ENCODE measurements around the gene TTC22. TPM values are rescaled to one million over a fixed set of nuclear protein-coding genes. Genes with fewer than 3 reads are reported as not detected.

The TTC22 gene
- total RNA-seq (10 to 100 TPM in 4 of 5 donors, 1 to 10 TPM in 1; 8.4 to 21.0 (median 16.2) TPM), total RNA-seq (1.4 to 25.2 (median 11.5) reads per million in 29 experiments)
- 12.4 TPM for total RNA-seq (2013)

GRCh38 chr1:54800899-54801759 lies at the start of gene TTC22:
Gene TTC22 (minus strand): TSS chr1:54801323. CDS start chr1:54801163, 160 bp downstream.
- peaks cover 0 to 4% of the 10 kb centered on the region in 2 donors for H3K36me3 ChIP-seq (ENCODE audit: control insufficient read depth in 2 of 2, extremely low read depth in 1 of 2, insufficient read depth in 1 of 2, low read length in 1 of 2)
- ATAC-seq (replicated peaks in 1 of 4) (peak; percentile 89 to 92 (median 89)), DNase-seq (peak; percentile 38 to 78 (median 62))
- peaks cover 7 to 62% of the 10 kb centered on the region in 2 experiments for H3K4me1 ChIP-seq (ENCODE audit: control insufficient read depth in 1 of 2, extremely low read depth in 1 of 2, insufficient read depth in 2 of 2, low read length in 2 of 2)
- H3K27ac ChIP-seq (ENCODE audit: low read length) = peak within 1 kb of the TSS; percentile 49
- H3K9me3 ChIP-seq = no peaks in the 10 kb centered on the region
- H3K27ac Mint-ChIP-seq = peak within 1 kb of the TSS; percentile 92 to 95
- ChIA-PET POLR2A (interaction anchor here in 1 of 2 donors (0.6 kb wide), 1 partner anchor 29 kb away, joined by 3 read pairs; no protein-coding TSS in a partner anchor), CTCF (interaction anchor here (0.5 to 1.7 kb wide), 15 partner anchors 9 to 1608 kb away, joined by 3 to 9 read pairs (median 3); partner anchors contain the start of genes IFT25 (in 1 of the 2) and TTC4 (in 1 of the 2))
- 2% methylated on average over 57 of the region's 58 CpGs for WGBS (ENCODE audit: insufficient coverage)
- peak within 1 kb of the TSS; percentile 76 to 83 for H3K4me3 ChIP-seq (ENCODE audit: control insufficient read depth in 1 of 2, extremely low read depth in 1 of 2, low read length in 1 of 2)
- no peaks in the 10 kb centered on the region for H3K27me3 ChIP-seq (replicated peaks in 1 of 2; ENCODE audit: control insufficient read depth in 2 of 2, extremely low read depth in 1 of 2, insufficient read depth in 2 of 2, low read length in 1 of 2)
- peaks cover 4% of the 10 kb centered on the region for H3K36me3 Mint-ChIP-seq
- H3K4me1 Mint-ChIP-seq = peaks cover 47 to 70% (median 58%) of the 10 kb centered on the region in 3 donors
- H3K9me3 Mint-ChIP-seq = no peaks in the 10 kb centered on the region
- no peaks in the 10 kb centered on the region for H3K27me3 Mint-ChIP-seq
- H3K4me3 Mint-ChIP-seq = peak within 1 kb of the TSS; percentile 92 to 95 (median 94)

- peaks cover 0 to 4% (median 3%) of the 10 kb centered on the region in 3 donors for H3K9me3 Mint-ChIP-seq
- no peak for DNase-seq
- no peak overlapping the region for H3K27ac ChIP-seq (ENCODE audit: low read length)
- peaks cover 0 to 9% of the 10 kb centered on the region in 2 donors for H3K36me3 ChIP-seq (ENCODE audit: control insufficient read depth in 2 of 2, extremely low read depth in 1 of 2, insufficient read depth in 1 of 2, low read length in 1 of 2)
- H3K9me3 ChIP-seq = no peaks in the 10 kb centered on the region
- H3K4me3 Mint-ChIP-seq = no peak overlapping the region
- ChIA-PET CTCF (no interaction called here), POLR2A (no interaction called here)
- no peaks in the 10 kb centered on the region for H3K4me1 ChIP-seq (ENCODE audit: control insufficient read depth in 1 of 2, extremely low read depth in 1 of 2, insufficient read depth in 2 of 2, low read length in 2 of 2)
- H3K27me3 ChIP-seq (replicated peaks in 1 of 2; ENCODE audit: control insufficient read depth in 2 of 2, extremely low read depth in 1 of 2, insufficient read depth in 2 of 2, low read length in 1 of 2) = no peaks in the 10 kb centered on the region
- no peak overlapping the region for H3K27ac Mint-ChIP-seq
- H3K27me3 Mint-ChIP-seq = no peaks in the 10 kb centered on the region
- peaks cover 25% of the 10 kb centered on the region for H3K36me3 Mint-ChIP-seq
- no peaks in the 10 kb centered on the region for H3K4me1 Mint-ChIP-seq
- ATAC-seq (replicated peaks in 1 of 4) = no peak
- H3K4me3 ChIP-seq (ENCODE audit: control insufficient read depth in 1 of 2, extremely low read depth in 1 of 2, low read length in 1 of 2) = no peak overlapping the region
- 97% methylated on average over 5 of the region's 9 CpGs for WGBS (ENCODE audit: insufficient coverage)
Measured at GRCh38 chr1:54850737-54851136, 49.6 kb upstream of the TTC22 start.

GRCh38 chr1:54850069-54850730 lies 49.1 kb upstream of the TTC22 start:
- no peaks in the 10 kb centered on the region for H3K27me3 Mint-ChIP-seq

GRCh38 chr1:54849219-54850068 lies 48.3 kb upstream of the TTC22 start:
- H3K4me3 Mint-ChIP-seq = no peak overlapping the region
- no peaks in the 10 kb centered on the region for H3K9me3 ChIP-seq
- no peaks in the 10 kb centered on the region for H3K4me1 Mint-ChIP-seq
- H3K36me3 Mint-ChIP-seq = peaks cover 24% of the 10 kb centered on the region
- H3K36me3 ChIP-seq (ENCODE audit: control insufficient read depth in 2 of 2, extremely low read depth in 1 of 2, insufficient read depth in 1 of 2, low read length in 1 of 2) = peaks cover 0 to 9% of the 10 kb centered on the region in 2 donors
- H3K4me3 ChIP-seq (ENCODE audit: control insufficient read depth in 1 of 2, extremely low read depth in 1 of 2, low read length in 1 of 2) = no peak overlapping the region
- H3K9me3 Mint-ChIP-seq = peaks cover 0 to 4% (median 3%) of the 10 kb centered on the region in 3 donors
- ChIA-PET CTCF (no interaction called here), POLR2A (no interaction called here)
- no peaks in the 10 kb centered on the region for H3K27me3 Mint-ChIP-seq
- H3K27ac ChIP-seq (ENCODE audit: low read length) = no peak overlapping the region
- DNase-seq (no peak), ATAC-seq (replicated peaks in 1 of 4) (no peak)
- WGBS (ENCODE audit: insufficient coverage) = 94% methylated on average over 6 of the region's 6 CpGs
- H3K4me1 ChIP-seq (ENCODE audit: control insufficient read depth in 1 of 2, extremely low read depth in 1 of 2, insufficient read depth in 2 of 2, low read length in 2 of 2) = no peaks in the 10 kb centered on the region
- no peak overlapping the region for H3K27ac Mint-ChIP-seq
- H3K27me3 ChIP-seq (replicated peaks in 1 of 2; ENCODE audit: control insufficient read depth in 2 of 2, extremely low read depth in 1 of 2, insufficient read depth in 2 of 2, low read length in 1 of 2) = no peaks in the 10 kb centered on the region

More at GRCh38 chr1:54850069-54850730, 49.1 kb upstream of the TTC22 start:
- H3K4me1 ChIP-seq (ENCODE audit: control insufficient read depth in 1 of 2, extremely low read depth in 1 of 2, insufficient read depth in 2 of 2, low read length in 2 of 2) = no peaks in the 10 kb centered on the region
- no peaks in the 10 kb centered on the region for H3K9me3 ChIP-seq
- no CpG with 5 or more reads among the region's 5 CpGs for WGBS (ENCODE audit: insufficient coverage)
- H3K4me1 Mint-ChIP-seq = no peaks in the 10 kb centered on the region
- peaks cover 0 to 9% of the 10 kb centered on the region in 2 donors for H3K36me3 ChIP-seq (ENCODE audit: control insufficient read depth in 2 of 2, extremely low read depth in 1 of 2, insufficient read depth in 1 of 2, low read length in 1 of 2)
- H3K36me3 Mint-ChIP-seq = peaks cover 25% of the 10 kb centered on the region
- peaks cover 0 to 4% (median 3%) of the 10 kb centered on the region in 3 donors for H3K9me3 Mint-ChIP-seq
- no peaks in the 10 kb centered on the region for H3K27me3 ChIP-seq (replicated peaks in 1 of 2; ENCODE audit: control insufficient read depth in 2 of 2, extremely low read depth in 1 of 2, insufficient read depth in 2 of 2, low read length in 1 of 2)
- H3K4me3 ChIP-seq (ENCODE audit: control insufficient read depth in 1 of 2, extremely low read depth in 1 of 2, low read length in 1 of 2) = no peak overlapping the region
- no peak overlapping the region for H3K4me3 Mint-ChIP-seq
- no peak overlapping the region for H3K27ac ChIP-seq (ENCODE audit: low read length)
- ChIA-PET CTCF (no interaction called here), POLR2A (no interaction called here)
- DNase-seq = no peak
- no peak for ATAC-seq (replicated peaks in 1 of 4)
- H3K27ac Mint-ChIP-seq = no peak overlapping the region

- ChIA-PET CTCF (no interaction called here), POLR2A (no interaction called here)
- Mint-ChIP-seq H3K27me3 (no peaks in the 10 kb centered on the region), H3K9me3 (peaks cover 0 to 4% (median 3%) of the 10 kb centered on the region in 3 donors), H3K4me3 (no peak overlapping the region), H3K4me1 (no peaks in the 10 kb centered on the region), H3K27ac (no peak overlapping the region), H3K36me3 (peaks cover 13% of the 10 kb centered on the region)
- Histone ChIP-seq H3K36me3 (ENCODE audit: control insufficient read depth in 2 of 2, extremely low read depth in 1 of 2, insufficient read depth in 1 of 2, low read length in 1 of 2) (peaks cover 0 to 9% of the 10 kb centered on the region in 2 donors), H3K9me3 (no peaks in the 10 kb centered on the region), H3K27me3 (replicated peaks in 1 of 2; ENCODE audit: control insufficient read depth in 2 of 2, extremely low read depth in 1 of 2, insufficient read depth in 2 of 2, low read length in 1 of 2) (no peaks in the 10 kb centered on the region), H3K4me1 (ENCODE audit: control insufficient read depth in 1 of 2, extremely low read depth in 1 of 2, insufficient read depth in 2 of 2, low read length in 2 of 2) (no peaks in the 10 kb centered on the region), H3K4me3 (ENCODE audit: control insufficient read depth in 1 of 2, extremely low read depth in 1 of 2, low read length in 1 of 2) (no peak overlapping the region), H3K27ac (ENCODE audit: low read length) (no peak overlapping the region)
- no peak for DNase-seq
- 100% methylated on average over 3 of the region's 7 CpGs for WGBS (ENCODE audit: insufficient coverage)
- ATAC-seq (replicated peaks in 1 of 4) = no peak
Measured at GRCh38 chr1:54848134-54848948, 47.2 kb upstream of the TTC22 start.
